HG03064 (cell line): ENCODE results near the gene ALKBH8.
"Not testable (repeated sequence)": the region's sequence is repeated elsewhere in the genome, so short reads cannot be mapped to it uniquely, and the experiment has no call there.

Source experiments
- ATAC-seq: cut with Tn5 transposase; IDR thresholded peaks from one replicate; pipeline ENCODE4 v1.9.1; 2021; ENCODE audit warnings: low read depth; ENCODE audit not compliant: unreplicated experiment

Gene ALKBH8

GRCh38 chr11:107577346-107577711 is 11.8 kb upstream of the ALKBH8 start:
- ATAC-seq, result no peak

- not testable (repeated sequence) for ATAC-seq
These were observed 11.2 kb upstream of the ALKBH8 start for GRCh38 chr11:107576497-107577345.

- ATAC-seq, result no peak
These were observed 7.9 kb upstream of the ALKBH8 start for GRCh38 chr11:107573438-107573837.

GRCh38 chr11:107570015-107570414 is 4.5 kb upstream of the ALKBH8 start:
- no peak for ATAC-seq

- ATAC-seq, result no peak
These were observed 2.3 kb upstream of the ALKBH8 start for GRCh38 chr11:107567739-107568335.

- no peak for ATAC-seq
These were observed 1.0 kb upstream of the ALKBH8 start for GRCh38 chr11:107566569-107566968.

- ATAC-seq, result peak; percentile 3
These were observed 493 bp upstream of the ALKBH8 start for GRCh38 chr11:107565955-107566501.

GRCh38 chr11:107564877-107565218 is 687 bp downstream of the ALKBH8 start:
- peak; percentile 9 for ATAC-seq

GRCh38 chr11:107563702-107564101 is 1.8 kb downstream of the ALKBH8 start:
- ATAC-seq, result peak; percentile 26

- ATAC-seq, result no peak
These were observed 2.8 kb downstream of the ALKBH8 start for GRCh38 chr11:107562647-107563208.

- ATAC-seq, result no peak
These were observed 3.8 kb downstream of the ALKBH8 start for GRCh38 chr11:107561688-107562087.

GRCh38 chr11:107550304-107550703 is 15.2 kb downstream of the ALKBH8 start:
- ATAC-seq, result no peak

GRCh38 chr11:107549954-107550285 is 15.6 kb downstream of the ALKBH8 start:
- ATAC-seq, result no peak

GRCh38 chr11:107549253-107549953 is 16.1 kb downstream of the ALKBH8 start:
- no peak for ATAC-seq

GRCh38 chr11:107547961-107548360 is 17.6 kb downstream of the ALKBH8 start:
- no peak for ATAC-seq

- ATAC-seq, result no peak
These were observed 20.4 kb downstream of the ALKBH8 start for GRCh38 chr11:107545101-107545514.

GRCh38 chr11:107538821-107539220 is 26.7 kb downstream of the ALKBH8 start:
- no peak for ATAC-seq

- ATAC-seq, result no peak
These were observed 27.3 kb downstream of the ALKBH8 start for GRCh38 chr11:107538239-107538638.

- not testable (repeated sequence) for ATAC-seq
These were observed 28.4 kb downstream of the ALKBH8 start for GRCh38 chr11:107537155-107537554.

GRCh38 chr11:107526197-107526596 is 39.3 kb downstream of the ALKBH8 start:
- ATAC-seq, result no peak

- ATAC-seq, result no peak
These were observed 56.7 kb downstream of the ALKBH8 start for GRCh38 chr11:107508858-107509244.
